ENCODE data around the gene ITIH3.

ITIH3 gene

DNA sequence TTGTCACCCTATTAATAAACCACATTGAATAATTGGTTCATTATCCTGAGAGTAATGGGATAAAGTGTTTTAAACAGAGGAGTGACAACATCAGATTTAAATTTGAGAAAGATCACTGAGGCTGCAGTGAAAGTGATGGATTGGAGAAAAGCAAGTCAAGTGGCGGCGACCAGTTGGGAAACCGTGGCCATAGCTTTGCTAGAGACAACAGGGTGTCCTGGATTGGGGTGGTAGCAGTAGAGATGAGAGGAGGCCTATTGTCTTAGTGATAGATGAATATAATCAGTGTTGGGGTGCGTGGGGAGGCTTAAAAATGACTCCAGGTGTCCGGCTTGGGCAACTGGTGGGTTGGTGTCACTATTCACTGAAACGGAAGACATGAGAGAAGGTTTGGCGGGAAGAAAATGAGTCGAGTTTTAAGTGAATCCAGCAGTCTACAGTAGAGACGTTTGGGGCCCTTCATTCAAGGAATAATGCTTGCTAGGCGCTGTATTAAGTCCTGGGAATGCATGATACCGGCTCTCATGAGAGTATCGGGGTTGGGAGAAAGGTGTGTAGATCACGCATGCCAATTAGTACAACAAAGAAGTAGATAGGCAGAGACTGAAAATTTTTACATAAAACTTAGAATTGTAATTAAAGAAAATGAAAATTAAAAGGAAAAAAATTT lies 24.7 kb upstream of the ITIH3 start:
- TF ChIP-seq REST (IDR thresholded peaks at IDR 0.05; ENCODE audit: insufficient read depth in 1 of 2, low read depth in 2 of 2, low read length in 2 of 2) (no peak), FOXP2 (optimal IDR thresholded peaks at IDR 0.05; ENCODE audit: borderline replicate concordance, extremely low read depth, extremely low read length, insufficient read depth) (no peak), SIN3A (IDR thresholded peaks at IDR 0.05; ENCODE audit: borderline replicate concordance, insufficient read depth, low read length) (no peak), TAF1 (IDR thresholded peaks at IDR 0.05; ENCODE audit: borderline replicate concordance, insufficient read depth, low read length) (no peak), POLR2AphosphoS5 (IDR thresholded peaks at IDR 0.05; ENCODE audit: low read depth, low read length) (no peak)

- TF ChIP-seq TAF1 (IDR thresholded peaks at IDR 0.05; ENCODE audit: borderline replicate concordance, insufficient read depth, low read length) (peak; percentile 87; the same call in 1 of the 2 replicates), POLR2AphosphoS5 (IDR thresholded peaks at IDR 0.05; ENCODE audit: low read depth, low read length) (peak; percentile 93), REST (IDR thresholded peaks at IDR 0.05; ENCODE audit: insufficient read depth in 1 of 2, low read depth in 2 of 2, low read length in 2 of 2) (no peak), SIN3A (IDR thresholded peaks at IDR 0.05; ENCODE audit: borderline replicate concordance, insufficient read depth, low read length) (no peak), FOXP2 (optimal IDR thresholded peaks at IDR 0.05; ENCODE audit: borderline replicate concordance, extremely low read depth, extremely low read length, insufficient read depth) (peak; percentile 52)
Measured at GRCh38 chr3:52770496-52771333, 23.9 kb upstream of the ITIH3 start, which contains the start of gene NEK4. Gene NEK4 (minus strand): TSS chr3:52770940. CDS start chr3:52770746, 194 bp downstream.

DNA sequence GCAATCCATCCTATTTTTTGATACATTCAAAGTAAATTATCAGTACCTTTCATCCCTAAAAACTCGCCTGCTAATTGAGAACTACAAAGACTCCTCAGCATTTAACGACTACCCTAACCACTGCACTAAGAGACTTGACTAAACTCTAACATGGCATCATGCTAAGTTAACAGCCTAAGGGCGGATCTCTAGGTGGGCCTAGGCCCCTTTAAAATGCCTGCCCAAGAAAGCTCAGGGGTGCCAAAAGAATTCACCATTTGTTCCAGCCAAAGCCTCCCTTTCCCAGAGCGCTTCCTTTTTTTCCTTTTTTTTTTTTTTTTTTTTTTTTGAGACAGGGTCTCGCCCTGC lies 23.3 kb upstream of the ITIH3 start:
- TF ChIP-seq FOXP2 (optimal IDR thresholded peaks at IDR 0.05; ENCODE audit: borderline replicate concordance, extremely low read depth, extremely low read length, insufficient read depth), result no peak
- no peak for TF ChIP-seq POLR2AphosphoS5 (IDR thresholded peaks at IDR 0.05; ENCODE audit: low read depth, low read length)
- TF ChIP-seq SIN3A (IDR thresholded peaks at IDR 0.05; ENCODE audit: borderline replicate concordance, insufficient read depth, low read length), result no peak
- TF ChIP-seq REST (IDR thresholded peaks at IDR 0.05; ENCODE audit: insufficient read depth in 1 of 2, low read depth in 2 of 2, low read length in 2 of 2), result no peak
- no peak for TF ChIP-seq TAF1 (IDR thresholded peaks at IDR 0.05; ENCODE audit: borderline replicate concordance, insufficient read depth, low read length)

- TF ChIP-seq POLR2AphosphoS5 (IDR thresholded peaks at IDR 0.05; ENCODE audit: low read depth, low read length) (no peak), FOXP2 (optimal IDR thresholded peaks at IDR 0.05; ENCODE audit: borderline replicate concordance, extremely low read depth, extremely low read length, insufficient read depth) (no peak), SIN3A (IDR thresholded peaks at IDR 0.05; ENCODE audit: borderline replicate concordance, insufficient read depth, low read length) (no peak), REST (IDR thresholded peaks at IDR 0.05; ENCODE audit: insufficient read depth in 1 of 2, low read depth in 2 of 2, low read length in 2 of 2) (no peak), TAF1 (IDR thresholded peaks at IDR 0.05; ENCODE audit: borderline replicate concordance, insufficient read depth, low read length) (no peak)
Measured at GRCh38 chr3:52771702-52772101, 22.9 kb upstream of the ITIH3 start.
